Tibial artery (tissue), 4 donors: ENCODE measurements around the gene SLC31A1.

Experiments used
- DNase-seq, 2 donors: peaks; one replicate each; pipeline ENCODE4 v3.0.0-alpha.2; 2019
- H3K27ac ChIP-seq, 2 donors: fragments of 200-600 bp; sonication (generic) in 1 of 2; 1 replicate in 1 of 2; 2 replicates in 1 of 2; pipeline ENCODE4 v1.5.1; 2018 to 2019; ENCODE audit warnings: mild to moderate bottlenecking in 1 of 2
- H3K27me3 ChIP-seq, 2 donors: fragments of 200-600 bp; sonication (generic) in 1 of 2; one replicate each; pipeline versions ENCODE4 v1.5.1 to v1.6.0; 2016 to 2019
- H3K36me3 ChIP-seq, 3 donors: fragments of 200-600 bp; sonication (generic) in 2 of 3; one replicate each; pipeline ENCODE4 v1.5.1; 2016 to 2019; ENCODE audit warnings: mild to moderate bottlenecking in 2 of 3
- H3K4me1 ChIP-seq, 4 donors: fragments of 200-600 bp; sonication (generic) in 2 of 4; 1 replicate in 3 of 4; 2 replicates in 1 of 4; pipeline ENCODE4 v1.5.1; 2016 to 2019
- H3K4me3 ChIP-seq, 2 donors: fragments of 200-600 bp; sonication (generic) in 1 of 2; 1 replicate in 1 of 2; 2 replicates in 1 of 2; pipeline ENCODE4 v1.5.1; 2018 to 2019; ENCODE audit warnings: mild to moderate bottlenecking in 2 of 2
- H3K9me3 ChIP-seq, 3 donors: fragments of 200-600 bp; sonication (generic) in 1 of 3; one replicate each; pipeline ENCODE4 v1.5.1; 2016 to 2019
- CTCF ChIP-seq, 2 experiments: fragments of 200-600 bp in 1 of 2; fragments of 450-650 bp in 1 of 2; IDR thresholded peaks; one replicate each; pipeline ENCODE4 v1.5.1; 2017 to 2019; ENCODE audit warnings: antibody characterized with exemption in 2 of 2, mild to moderate bottlenecking in 1 of 2, moderate library complexity in 1 of 2
- intact Hi-C: fragments of 100-400 bp; cut with DNase I; formaldehyde crosslinking; loops from one replicate; pipeline ENCODE4 v1.15.0; 2023; ENCODE audit warnings: low total_unique reads

The SLC31A1 gene

DNA sequence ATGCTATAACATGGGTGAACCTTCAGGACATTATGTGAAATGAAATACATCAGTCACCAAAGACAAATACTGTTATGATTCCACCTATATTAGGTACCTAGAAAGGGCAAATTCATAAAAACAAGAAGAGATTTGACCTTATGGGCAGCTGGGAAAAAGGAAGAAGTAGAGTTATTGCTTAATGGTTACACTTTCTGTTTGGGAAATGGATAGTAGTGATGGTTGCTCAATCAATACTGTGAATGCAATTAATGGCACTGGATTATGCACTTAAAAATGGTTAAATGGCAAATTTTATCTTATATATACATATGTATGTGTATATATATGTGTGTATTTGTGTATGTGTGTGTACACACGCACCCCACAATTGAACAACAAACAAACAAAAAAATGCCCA is 15.5 kb upstream of the SLC31A1 start:
- Histone ChIP-seq H3K9me3 (no peaks in the 10 kb centered on the region), H3K4me1 (no peaks in the 10 kb centered on the region), H3K4me3 (no peak overlapping the region), H3K36me3 (peaks cover 53 to 90% (median 78%) of the 10 kb centered on the region in 3 donors), H3K27ac (no peak overlapping the region), H3K27me3 (no peaks in the 10 kb centered on the region)
- DNase-seq, result no peak
- intact Hi-C loops, result no loop called here
- TF ChIP-seq CTCF (IDR thresholded peaks at IDR 0.05), result no peak

GRCh38 chr9:113210815-113211214 is 10.5 kb upstream of the SLC31A1 start:
- TF ChIP-seq CTCF (IDR thresholded peaks at IDR 0.05), result no peak
- Histone ChIP-seq H3K36me3 (peaks cover 35 to 74% (median 42%) of the 10 kb centered on the region in 3 donors), H3K27me3 (no peaks in the 10 kb centered on the region), H3K4me1 (no peaks in the 10 kb centered on the region), H3K27ac (no peak overlapping the region), H3K9me3 (no peaks in the 10 kb centered on the region), H3K4me3 (no peak overlapping the region)
- intact Hi-C loops, result no loop called here
- DNase-seq, result no peak

DNA sequence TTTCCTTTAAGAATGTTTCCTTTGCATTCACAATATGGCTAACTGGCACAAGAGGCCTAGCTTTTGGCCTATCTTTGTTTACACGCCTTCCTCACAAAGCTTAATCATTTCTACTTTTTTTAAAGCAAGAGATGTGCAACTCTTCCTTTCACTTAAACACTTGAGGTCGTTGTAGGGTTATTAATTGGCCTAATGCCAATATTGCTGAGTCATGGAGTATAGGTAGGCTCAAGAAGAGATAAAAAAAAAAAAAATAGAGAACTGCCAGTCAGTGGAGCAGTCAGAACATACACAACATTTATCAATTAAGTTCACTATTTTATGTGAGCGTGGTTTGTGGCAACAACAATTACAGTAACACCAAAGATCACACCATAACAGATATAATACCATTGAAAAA is 6.2 kb upstream of the SLC31A1 start:
- no peaks in the 10 kb centered on the region for H3K9me3 ChIP-seq
- H3K27me3 ChIP-seq, result no peaks in the 10 kb centered on the region
- H3K4me3 ChIP-seq, result no peak overlapping the region
- no peak overlapping the region for H3K27ac ChIP-seq
- TF ChIP-seq CTCF (IDR thresholded peaks at IDR 0.05), result no peak
- peaks cover 7 to 30% (median 12%) of the 10 kb centered on the region in 3 donors for H3K36me3 ChIP-seq
- intact Hi-C loops, result no loop called here
- H3K4me1 ChIP-seq, result peaks cover 0 to 18% (median 11%) of the 10 kb centered on the region in 4 donors
- no peak for DNase-seq

- no peak overlapping the region for H3K4me3 ChIP-seq
- DNase-seq, result no peak
- no peak for TF ChIP-seq CTCF (IDR thresholded peaks at IDR 0.05)
- no peaks in the 10 kb centered on the region for H3K27me3 ChIP-seq
- no peaks in the 10 kb centered on the region for H3K9me3 ChIP-seq
- H3K4me1 ChIP-seq, result peaks cover 0 to 22% (median 15%) of the 10 kb centered on the region in 4 donors
- H3K36me3 ChIP-seq, result peaks cover 0 to 18% (median 0%) of the 10 kb centered on the region in 3 donors
- intact Hi-C loops, result no loop called here
- no peak overlapping the region for H3K27ac ChIP-seq
Measured at GRCh38 chr9:113216406-113216805, 4.9 kb upstream of the SLC31A1 start.

DNA sequence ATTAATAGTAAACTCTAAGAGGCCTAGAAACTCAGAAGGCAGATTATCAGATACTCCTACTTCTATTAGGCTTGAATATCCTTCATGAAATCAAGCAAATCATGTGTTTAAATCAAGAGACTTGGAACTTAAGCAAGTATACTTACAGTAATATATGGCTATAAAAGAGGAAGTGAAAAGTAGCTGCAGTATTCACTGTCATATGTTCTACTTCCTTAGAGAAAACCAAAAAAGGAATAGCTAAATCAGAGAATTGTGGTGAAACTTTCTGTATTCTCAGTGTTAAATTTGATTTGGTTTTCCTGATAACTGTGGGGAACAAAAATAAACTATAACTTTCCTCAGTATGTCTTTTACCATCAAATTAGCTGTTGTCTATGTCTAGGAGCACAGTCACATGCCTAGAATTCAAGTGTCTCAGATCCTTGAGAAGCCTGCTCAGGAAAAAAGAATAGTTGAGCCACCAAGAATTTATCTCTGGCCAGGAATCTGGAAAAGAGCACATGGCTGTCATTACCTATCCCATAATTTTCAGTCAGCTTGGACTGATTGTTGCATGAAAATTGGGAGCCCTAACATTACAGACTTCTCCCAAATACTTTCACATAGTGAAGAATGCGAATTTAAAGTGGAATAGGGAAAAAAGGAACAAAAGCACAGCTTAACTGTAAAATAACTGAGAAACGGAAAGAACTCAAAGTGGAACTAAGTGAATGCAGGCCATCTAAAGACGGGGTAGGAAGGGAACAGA is 2.0 kb upstream of the SLC31A1 start:
- Histone ChIP-seq H3K27me3 (no peaks in the 10 kb centered on the region), H3K9me3 (no peaks in the 10 kb centered on the region), H3K4me1 (peaks cover 0 to 38% (median 28%) of the 10 kb centered on the region in 4 donors), H3K4me3 (peak overlapping the region in 1 of 2 donors; percentile 75), H3K27ac (no peak overlapping the region), H3K36me3 (peaks cover 0 to 5% (median 0%) of the 10 kb centered on the region in 3 donors)
- no peak for TF ChIP-seq CTCF (IDR thresholded peaks at IDR 0.05)
- no peak for DNase-seq
- intact Hi-C loops, result no loop called here
